GM19023 (cell line): ENCODE data around the gene NFIB.

Experiments used
- ATAC-seq: cut with Tn5 transposase; IDR thresholded peaks from one replicate; pipeline ENCODE4 v1.9.1; 2021; ENCODE audit warnings: mild to moderate bottlenecking, moderate library complexity; ENCODE audit not compliant: unreplicated experiment

NFIB gene

GRCh38 chr9:14131356-14132088 lies 182.4 kb downstream of the NFIB start:
- ATAC-seq, result no peak

GRCh38 chr9:14127656-14128055 lies 186.3 kb downstream of the NFIB start:
- no peak for ATAC-seq

- ATAC-seq, result no peak
These were observed 194.0 kb downstream of the NFIB start for GRCh38 chr9:14119694-14120514.

GRCh38 chr9:14112226-14112625 lies 201.7 kb downstream of the NFIB start:
- no peak for ATAC-seq

GRCh38 chr9:14111696-14112095 lies 202.2 kb downstream of the NFIB start:
- no peak for ATAC-seq

GRCh38 chr9:14107977-14108376 lies 206.0 kb downstream of the NFIB start:
- no peak for ATAC-seq

- no peak for ATAC-seq
These were observed 206.4 kb downstream of the NFIB start for GRCh38 chr9:14107495-14107894.

GRCh38 chr9:14106699-14107098 lies 207.2 kb downstream of the NFIB start:
- no peak for ATAC-seq

- ATAC-seq, result no peak
These were observed 209.4 kb downstream of the NFIB start for GRCh38 chr9:14104496-14104895.

- no peak for ATAC-seq
These were observed 210.8 kb downstream of the NFIB start for GRCh38 chr9:14103115-14103514.

- no peak for ATAC-seq
These were observed 214.2 kb downstream of the NFIB start for GRCh38 chr9:14099737-14100136.

- ATAC-seq, result no peak
These were observed 215.3 kb downstream of the NFIB start for GRCh38 chr9:14098486-14099180.

GRCh38 chr9:14097666-14098415 lies 216.1 kb downstream of the NFIB start:
- ATAC-seq, result no peak

- ATAC-seq, result no peak
These were observed 216.7 kb downstream of the NFIB start for GRCh38 chr9:14097215-14097614.

GRCh38 chr9:14096258-14096922 lies 217.6 kb downstream of the NFIB start:
- ATAC-seq, result no peak

GRCh38 chr9:14095277-14095676 lies 218.7 kb downstream of the NFIB start:
- no peak for ATAC-seq

GRCh38 chr9:14094491-14094890 lies 219.4 kb downstream of the NFIB start:
- ATAC-seq, result no peak

- ATAC-seq, result no peak
These were observed 221.6 kb downstream of the NFIB start for GRCh38 chr9:14092344-14092743.

GRCh38 chr9:14089051-14089803 lies 224.7 kb downstream of the NFIB start:
- no peak for ATAC-seq

GRCh38 chr9:14087576-14087975 lies 226.4 kb downstream of the NFIB start:
- no peak for ATAC-seq
